Measurements from ENCODE around the gene MEMO1. TPM values are rescaled to one million over a fixed set of nuclear protein-coding genes. Genes with fewer than 3 reads are reported as not detected.

MEMO1 gene
- polyA plus RNA-seq, 3 donors, result 28.8 to 39.8 (median 35.0) TPM

GRCh38 chr2:32005371-32005976 is 5.3 kb downstream of the MEMO1 start:
- DNase-seq, result no peak

GRCh38 chr2:32003791-32004190 is 7.0 kb downstream of the MEMO1 start:
- DNase-seq, result no peak

- no peak for DNase-seq
These were observed 8.4 kb downstream of the MEMO1 start for GRCh38 chr2:32002406-32002805.

GRCh38 chr2:31999438-31999837 is 11.4 kb downstream of the MEMO1 start:
- no peak for DNase-seq

GRCh38 chr2:31998731-31999383 is 12.0 kb downstream of the MEMO1 start:
- DNase-seq, result no peak

- DNase-seq, result no peak
These were observed 13.2 kb downstream of the MEMO1 start for GRCh38 chr2:31997653-31998052.

- no peak for DNase-seq
These were observed 14.1 kb downstream of the MEMO1 start for GRCh38 chr2:31996571-31997150.

GRCh38 chr2:31992934-31993333 is 17.9 kb downstream of the MEMO1 start:
- no peak for DNase-seq

- DNase-seq, result no peak
These were observed 18.7 kb downstream of the MEMO1 start for GRCh38 chr2:31992025-31992579.

GRCh38 chr2:31989946-31990345 is 20.9 kb downstream of the MEMO1 start:
- DNase-seq, result no peak

- DNase-seq, result no peak
These were observed 23.2 kb downstream of the MEMO1 start for GRCh38 chr2:31987454-31988220.

- DNase-seq, result no peak
These were observed 23.9 kb downstream of the MEMO1 start for GRCh38 chr2:31986906-31987305.

- no peak for DNase-seq
These were observed 26.9 kb downstream of the MEMO1 start for GRCh38 chr2:31983762-31984467.

- no peak for DNase-seq
These were observed 30.0 kb downstream of the MEMO1 start for GRCh38 chr2:31980674-31981356.

- no peak for DNase-seq
These were observed 30.9 kb downstream of the MEMO1 start for GRCh38 chr2:31979956-31980355.

- no peak for DNase-seq
These were observed 31.8 kb downstream of the MEMO1 start for GRCh38 chr2:31979018-31979417.

GRCh38 chr2:31978436-31978835 is 32.4 kb downstream of the MEMO1 start:
- DNase-seq, result no peak

GRCh38 chr2:31973665-31974064 is 37.1 kb downstream of the MEMO1 start:
- no peak for DNase-seq

GRCh38 chr2:31972059-31972458 is 38.7 kb downstream of the MEMO1 start:
- no peak for DNase-seq

- no peak for DNase-seq
These were observed 41.6 kb downstream of the MEMO1 start for GRCh38 chr2:31969178-31969577.

- no peak for DNase-seq
These were observed 43.0 kb downstream of the MEMO1 start for GRCh38 chr2:31967790-31968189.
